DMS53 (cell line): ENCODE results near the gene DNASE1L1.

Experiments used
- DNase-seq: peaks from one replicate; lab custom pipeline; 2025; lab: John Stamatoyannopoulos, UW

The DNASE1L1 gene, protein sequence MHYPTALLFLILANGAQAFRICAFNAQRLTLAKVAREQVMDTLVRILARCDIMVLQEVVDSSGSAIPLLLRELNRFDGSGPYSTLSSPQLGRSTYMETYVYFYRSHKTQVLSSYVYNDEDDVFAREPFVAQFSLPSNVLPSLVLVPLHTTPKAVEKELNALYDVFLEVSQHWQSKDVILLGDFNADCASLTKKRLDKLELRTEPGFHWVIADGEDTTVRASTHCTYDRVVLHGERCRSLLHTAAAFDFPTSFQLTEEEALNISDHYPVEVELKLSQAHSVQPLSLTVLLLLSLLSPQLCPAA

DNA sequence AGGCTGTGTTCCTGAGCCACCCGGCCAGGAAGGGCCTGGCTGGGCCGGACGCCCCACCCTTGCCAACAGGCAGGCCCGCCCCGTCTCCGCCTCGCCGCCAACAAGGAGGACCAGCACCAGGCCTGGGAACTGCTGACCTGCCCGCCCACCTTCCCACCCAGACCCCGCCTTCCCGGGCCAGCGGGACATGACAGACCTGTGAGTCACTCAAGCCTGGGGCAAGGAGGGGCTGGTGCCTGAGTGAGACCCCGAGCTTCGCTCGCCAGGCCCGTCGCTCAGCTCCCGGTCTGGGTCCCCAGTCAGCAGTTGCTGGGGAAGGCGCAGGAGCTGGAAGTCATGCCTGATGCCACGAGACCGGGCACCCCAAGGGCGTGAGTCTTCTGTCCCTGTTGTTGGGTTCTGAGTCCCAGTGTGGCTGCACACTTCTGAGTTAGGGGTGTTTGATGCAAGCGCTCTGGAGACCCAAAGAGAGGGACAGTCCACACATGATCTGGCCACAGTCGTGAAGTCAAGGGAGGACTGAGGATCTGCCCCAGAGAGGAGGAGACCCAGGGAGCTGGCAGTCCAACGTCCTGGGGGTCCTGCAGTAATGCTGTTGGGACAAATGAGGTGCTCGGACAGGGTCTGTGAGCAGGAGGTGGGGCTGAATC, at the start of gene DNASE1L1:
TSS of gene DNASE1L1 (minus strand) at position 33 of the 650 bp plus-strand sequence. CDS start 3,686 bp downstream, outside the sequence.
- DNase-seq: no peak

DNA sequence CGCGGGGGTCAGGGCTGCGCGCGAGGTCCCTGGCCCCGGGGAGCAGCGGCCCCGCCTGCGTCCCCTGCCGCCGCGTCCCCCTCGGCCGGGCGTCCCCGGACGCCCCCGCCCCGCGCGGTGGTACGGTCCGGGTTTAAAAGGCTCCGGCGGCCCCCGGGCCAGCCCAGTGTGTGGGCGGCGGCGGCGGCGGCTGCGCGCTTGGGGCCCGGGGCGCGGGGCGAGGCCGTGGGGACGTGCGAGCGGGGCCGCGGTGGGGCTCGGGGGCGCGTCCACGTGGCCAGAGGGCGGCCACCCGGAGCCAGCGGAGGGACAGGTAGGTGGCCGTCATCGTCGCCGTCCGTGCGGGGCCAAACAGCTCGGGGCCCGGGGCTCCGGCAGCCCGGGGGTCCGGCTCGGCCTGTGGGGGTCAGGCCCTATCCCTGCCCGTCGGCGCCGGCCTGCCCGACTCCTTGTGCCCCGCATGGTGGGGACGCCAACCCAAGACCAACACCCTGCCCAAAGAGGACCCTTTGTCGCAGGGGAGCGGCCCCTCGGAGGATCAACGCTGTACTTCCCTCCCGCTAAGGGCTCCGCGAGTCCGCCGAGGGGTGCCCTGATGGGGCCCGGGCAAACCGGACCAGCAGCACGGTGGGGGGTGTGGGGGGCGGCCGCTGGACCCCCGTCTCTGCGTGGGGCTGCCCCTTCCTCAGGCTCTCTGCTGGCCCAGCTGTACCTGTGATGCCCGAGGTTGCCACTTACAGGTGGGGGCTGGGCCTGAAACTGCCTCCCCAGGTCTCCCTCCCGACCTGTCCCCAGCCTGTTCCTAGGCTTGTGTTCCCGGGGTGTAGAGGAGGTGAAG, 49.3 kb upstream of the DNASE1L1 start, which contains the start of gene PLXNA3:
TSS of gene PLXNA3 (plus strand) at position 166 of the 838 bp plus-strand sequence. CDS start 1,903 bp downstream, outside the sequence.
- DNase-seq: peak; percentile 79

DNA sequence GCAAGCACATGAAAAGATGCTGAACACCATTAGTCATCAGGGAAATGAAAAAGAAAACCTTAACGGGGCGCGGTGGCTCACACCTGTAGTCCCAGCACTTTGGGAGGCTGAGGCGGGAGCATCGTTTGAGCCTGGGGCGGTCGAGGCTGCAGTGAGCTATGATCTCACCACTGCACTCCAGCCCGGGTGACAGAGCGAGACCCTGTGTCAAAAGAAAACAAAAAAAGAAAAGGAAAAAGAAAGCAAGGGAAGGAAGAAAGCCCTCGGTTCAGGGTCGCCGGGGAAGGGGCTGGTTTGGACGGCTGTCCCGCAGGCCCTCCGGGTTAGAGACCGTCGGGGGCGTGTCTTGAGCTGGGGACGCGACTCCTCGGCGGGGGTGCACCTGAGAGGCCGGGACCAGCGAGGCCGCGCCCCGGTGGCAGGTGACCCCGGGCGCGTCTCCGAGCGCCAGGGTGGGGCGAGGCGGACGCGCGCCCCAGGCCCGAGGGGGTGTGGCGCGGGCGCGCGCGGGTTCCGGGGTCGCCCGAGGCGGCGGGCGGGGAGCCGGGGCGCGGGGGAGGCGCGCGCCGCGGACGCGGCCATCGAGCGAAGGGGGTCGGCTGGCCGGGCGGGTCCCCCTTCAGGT, 48.5 kb upstream of the DNASE1L1 start:
- DNase-seq: peak; percentile 84

DNA sequence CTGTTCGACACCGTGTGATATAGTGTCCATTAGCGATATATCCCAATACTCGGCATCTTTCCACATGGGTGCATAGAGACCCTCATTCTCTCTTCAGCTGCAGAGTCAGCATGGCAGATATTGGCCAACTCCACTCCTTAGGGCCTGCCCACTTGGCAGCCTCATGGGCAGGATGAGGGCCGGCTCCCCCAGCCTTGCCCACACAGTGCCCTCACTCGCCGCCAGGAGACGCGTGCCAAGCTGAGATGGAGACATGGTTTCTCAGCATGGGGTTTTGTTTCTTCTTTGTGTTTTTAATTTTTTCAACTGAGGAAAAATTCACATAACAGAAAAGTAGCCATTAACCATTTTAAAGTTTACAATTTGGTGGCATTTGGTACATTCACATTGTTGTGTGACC, 43.8 kb upstream of the DNASE1L1 start:
- no peak for DNase-seq

DNA sequence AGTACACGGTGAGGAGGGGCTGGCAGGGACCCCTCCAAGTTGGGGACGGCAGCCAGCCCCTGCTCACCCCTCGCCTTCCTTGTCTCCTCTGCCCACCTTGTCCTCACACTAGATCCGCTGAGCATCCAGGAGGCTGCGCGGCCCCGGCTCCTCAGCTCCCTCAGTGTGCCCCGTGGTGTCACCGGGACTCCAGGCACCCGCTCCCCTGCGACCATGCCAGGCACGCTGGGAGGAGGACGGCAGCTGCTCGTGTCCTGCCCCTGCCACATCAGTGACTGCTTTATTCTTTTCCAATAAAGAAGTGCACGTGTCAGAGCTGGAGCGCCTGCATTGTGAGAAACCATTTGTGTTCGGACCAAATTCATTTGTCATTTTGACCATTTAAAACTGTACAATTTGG, 41.3 kb upstream of the DNASE1L1 start:
- DNase-seq: no peak

DNA sequence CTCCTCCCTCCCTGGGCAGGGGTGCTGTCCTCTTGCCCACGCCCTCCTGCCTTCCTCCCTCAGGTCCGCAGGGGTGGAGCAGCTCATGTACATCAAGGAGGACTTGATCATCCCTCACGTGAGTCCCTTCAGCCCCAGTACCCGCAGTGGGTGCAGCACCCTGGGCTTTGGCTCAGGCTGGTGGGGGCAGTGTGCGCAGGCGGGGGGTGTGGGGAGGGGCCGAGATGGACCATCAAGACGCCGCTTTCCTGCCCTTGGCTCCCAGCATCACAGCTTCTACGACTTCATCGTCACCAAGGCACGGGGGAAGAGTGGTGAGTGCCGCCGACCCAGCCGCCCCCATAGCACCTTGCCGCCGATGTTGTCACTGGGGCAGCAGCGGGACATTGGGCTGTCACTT, 40.6 kb upstream of the DNASE1L1 start:
- DNase-seq: no peak

DNA sequence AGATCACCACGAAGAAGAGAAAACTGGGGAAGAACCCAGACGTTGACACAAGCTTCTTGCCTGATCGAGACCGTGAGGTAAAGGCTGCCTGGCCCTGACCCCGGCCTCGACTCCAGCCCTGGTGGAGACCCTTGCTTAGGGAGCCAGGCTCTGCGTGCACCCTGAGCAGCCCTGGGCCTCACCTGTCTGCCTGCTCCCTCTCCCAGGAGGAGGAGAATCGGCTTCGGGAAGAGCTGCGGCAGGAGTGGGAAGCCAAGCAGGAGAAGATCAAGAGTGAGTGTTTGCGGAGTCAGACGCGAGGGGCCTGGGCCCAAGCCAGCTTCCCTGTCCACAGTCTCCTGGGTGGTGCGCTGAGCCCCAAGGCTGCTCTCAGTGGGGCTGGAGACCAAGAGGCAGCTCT, 39.4 kb upstream of the DNASE1L1 start:
- DNase-seq: no peak

DNA sequence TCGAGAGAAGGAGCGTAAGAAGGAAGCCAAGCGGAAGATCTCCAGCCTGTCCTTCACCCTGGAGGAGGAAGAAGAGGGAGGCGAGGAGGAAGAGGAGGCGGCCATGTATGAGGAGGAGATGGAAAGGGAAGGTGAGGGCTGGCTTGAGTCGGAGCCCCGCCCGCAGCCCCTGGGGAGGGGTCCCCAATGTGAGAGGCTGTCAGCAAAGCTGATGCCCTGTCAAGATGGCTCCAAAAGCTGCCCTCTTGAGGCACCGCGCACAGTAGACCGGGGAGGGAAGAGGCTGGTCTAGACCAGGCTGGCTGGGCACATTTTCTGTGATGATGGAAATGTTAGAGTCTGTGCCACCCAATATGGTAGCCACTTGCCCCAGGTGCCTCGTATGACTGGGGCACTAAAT, 37.4 kb upstream of the DNASE1L1 start:
- no peak for DNase-seq

DNA sequence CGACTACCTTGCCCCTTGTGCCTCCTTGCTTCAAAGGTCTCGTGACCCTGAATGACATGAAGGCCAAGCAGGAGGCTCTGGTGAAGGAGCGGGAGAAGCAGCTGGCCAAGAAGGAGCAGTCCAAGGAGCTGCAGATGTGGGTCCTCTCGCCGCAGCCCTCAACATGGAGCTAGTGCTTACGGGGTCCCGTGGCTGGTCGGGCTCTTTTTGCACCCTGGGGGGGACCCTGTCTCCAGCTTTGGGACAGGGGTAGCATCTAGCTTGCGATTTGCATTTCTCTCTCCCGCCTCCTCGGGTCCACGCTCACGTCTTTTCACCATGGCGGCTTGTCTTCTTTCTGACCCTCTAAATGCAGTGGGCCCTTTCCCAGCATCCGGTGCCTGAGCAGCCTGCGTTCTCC, 36.7 kb upstream of the DNASE1L1 start:
- no peak for DNase-seq

DNA sequence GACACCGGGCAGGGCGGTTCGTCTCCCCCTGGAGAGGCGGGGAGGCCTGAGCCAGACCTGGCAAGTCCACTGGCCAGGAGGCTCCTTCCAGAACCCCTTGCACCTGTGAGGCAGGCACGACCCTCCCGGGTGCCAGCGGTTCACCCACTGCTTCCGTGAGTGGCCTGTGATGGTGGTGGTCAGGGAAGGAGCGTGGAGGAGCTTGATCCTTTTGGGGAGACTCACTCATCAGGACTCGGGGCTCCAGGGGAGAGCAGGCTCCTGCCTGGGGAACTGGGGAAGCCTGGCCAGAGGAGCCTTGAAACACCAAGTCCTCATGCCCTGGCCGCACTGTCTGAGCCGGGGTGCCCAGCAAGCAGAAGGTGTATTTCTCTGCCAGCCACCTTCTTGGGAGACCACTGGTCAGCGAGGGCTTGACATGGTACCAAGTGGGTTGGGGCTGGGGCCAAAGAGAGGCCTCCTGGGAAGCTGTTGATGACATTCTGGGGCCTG, 35.7 kb upstream of the DNASE1L1 start:
- DNase-seq: no peak

DNA sequence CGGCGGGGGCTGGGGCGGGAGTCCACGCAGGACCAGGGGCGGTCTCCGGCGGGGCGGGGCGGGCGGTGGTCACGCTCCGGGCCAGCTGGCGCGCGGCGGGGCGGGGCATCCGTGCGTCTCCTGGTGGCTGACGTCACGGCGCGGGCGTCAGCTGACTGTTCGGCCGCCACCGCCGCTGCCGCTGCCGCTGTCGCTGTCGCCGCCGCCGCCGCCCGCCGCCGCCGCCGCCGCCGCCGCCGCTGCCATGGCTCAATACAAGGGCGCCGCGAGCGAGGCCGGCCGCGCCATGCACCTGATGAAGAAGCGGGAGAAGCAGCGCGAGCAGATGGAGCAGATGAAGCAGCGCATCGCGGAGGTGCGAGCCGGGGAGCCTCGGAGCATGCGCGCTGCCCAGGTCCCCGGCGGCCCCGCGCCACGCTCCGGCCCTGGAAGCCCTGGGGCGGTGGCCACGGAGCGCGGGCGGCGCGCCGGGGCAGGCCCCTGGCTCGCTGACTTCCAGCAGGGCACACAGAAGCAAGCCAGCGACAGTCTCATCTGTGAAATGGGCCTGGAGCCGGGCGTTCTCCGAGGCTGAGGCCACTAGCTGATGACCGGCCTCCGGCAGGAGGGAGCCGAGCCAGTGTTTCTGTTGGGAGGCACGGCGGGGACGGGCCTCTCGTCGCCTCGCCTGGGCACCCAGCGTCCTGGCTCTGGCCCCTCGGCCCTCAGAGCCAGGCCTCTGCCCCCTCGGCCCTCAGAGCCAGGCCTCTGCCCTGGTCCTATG, 35.1 kb upstream of the DNASE1L1 start, which contains the start of gene FAM50A:
TSS of gene FAM50A (plus strand) at position 150 of the 763 bp plus-strand sequence. CDS start at position 245, 95 bp downstream.
- peak; percentile 87 for DNase-seq

DNA sequence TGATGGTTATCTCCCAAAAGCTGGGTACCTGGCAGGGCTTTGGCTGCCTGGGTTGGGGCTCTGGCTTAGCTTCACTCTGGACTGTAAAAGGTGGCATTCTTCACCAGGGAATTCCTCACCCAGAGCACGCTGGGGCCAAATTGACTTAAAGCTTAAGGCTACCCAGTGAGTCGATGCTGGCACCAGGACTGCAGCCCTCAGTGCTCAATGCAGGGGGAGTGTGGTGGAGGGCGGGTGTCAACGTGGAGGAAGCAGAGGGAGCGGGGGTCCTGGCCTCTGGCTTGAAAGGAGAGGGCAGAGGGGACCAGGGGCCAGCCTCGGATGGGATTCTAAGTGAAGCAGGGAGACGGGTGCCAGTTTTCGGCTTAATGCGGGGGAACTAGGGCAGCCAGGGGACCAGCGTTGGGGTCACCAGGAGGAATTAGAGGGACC, 34.4 kb upstream of the DNASE1L1 start:
- peak; percentile 55 for DNase-seq

DNA sequence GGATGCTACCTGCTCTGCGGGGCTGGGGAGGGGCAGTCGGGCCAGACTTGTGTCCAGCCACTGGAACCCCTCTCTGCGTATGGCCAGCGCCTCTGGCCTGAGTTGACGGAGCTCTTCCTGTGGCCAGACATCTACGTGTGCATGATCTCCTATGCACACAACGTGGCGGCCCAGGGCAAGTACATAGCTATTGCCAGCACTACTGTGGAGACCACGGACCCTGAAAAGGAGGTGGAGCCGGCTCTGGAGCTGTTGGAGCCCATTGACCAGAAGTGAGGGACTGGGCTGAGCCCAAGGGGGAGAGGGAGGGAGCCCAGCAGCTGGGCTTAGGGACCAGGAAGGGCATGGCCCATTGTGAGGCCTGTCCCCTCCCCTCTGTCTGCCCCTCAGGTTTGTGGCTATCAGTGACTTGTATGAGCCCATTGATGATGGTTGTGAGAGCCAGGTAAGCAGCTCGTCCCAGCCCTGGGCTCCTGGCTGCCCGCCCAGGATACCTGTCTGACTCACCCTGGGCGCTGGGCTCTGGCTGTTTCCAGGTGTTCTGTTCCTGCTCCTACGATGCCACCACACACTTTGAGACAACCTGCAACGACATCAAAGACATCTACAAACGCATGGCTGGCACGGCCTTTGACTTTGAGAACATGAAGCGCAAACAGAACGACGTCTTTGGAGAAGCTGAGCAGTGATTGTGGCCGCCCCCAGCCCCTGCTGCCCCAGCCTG, 33.1 kb upstream of the DNASE1L1 start:
- DNase-seq: peak; percentile 62

DNA sequence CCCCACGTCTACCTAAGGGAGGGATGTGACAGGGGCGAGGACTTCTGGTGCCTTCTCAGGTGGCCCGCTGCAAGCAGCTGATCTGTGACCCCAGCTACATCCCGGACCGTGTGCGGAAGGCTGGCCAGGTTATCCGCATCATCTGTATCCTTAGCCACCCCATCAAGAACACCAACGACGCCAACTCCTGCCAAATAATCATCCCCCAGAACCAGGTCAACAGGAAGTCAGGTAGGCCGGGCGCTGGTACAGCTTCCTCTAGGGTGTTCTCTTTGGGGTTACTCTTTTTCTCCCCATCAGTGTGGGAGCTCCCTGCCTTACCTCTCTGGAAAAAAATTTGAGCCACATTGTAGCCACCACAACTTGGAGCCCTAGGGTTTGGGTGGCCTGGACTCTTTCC, 32.5 kb upstream of the DNASE1L1 start:
- DNase-seq: no peak

DNA sequence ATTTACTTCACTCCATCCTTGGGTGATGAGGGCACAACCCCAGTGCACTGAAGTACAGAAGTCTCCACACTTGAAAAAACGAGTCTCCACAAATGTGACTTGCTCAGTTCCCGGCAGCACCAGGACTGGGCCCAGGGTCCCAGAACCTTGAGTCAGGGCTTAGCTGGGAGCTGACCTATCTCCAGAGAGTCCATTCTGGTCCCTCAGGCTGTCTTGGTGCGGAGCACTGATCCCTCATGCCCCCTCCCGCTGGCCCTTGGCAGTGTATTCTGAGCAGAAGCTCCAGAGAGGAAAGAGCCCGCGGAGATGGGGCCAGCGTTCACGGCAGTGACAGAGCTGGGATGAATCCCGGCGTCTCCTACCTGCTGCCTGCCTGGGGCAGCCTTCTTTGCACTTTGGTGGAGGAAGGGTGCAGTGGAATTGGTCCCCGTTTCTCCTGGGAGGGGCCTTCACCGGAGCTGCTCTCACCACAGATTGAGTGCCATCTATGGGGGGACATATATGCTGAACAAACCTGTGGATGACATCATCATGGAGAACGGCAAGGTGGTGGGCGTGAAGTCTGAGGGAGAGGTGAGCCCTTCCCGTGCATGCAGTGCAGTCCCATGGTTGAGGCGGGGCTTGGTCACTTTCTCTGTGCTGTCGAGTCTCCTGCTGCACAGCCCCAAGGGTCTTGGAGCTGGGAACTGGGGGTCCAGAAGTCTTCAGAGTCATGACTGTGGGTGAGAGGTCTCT, 31.7 kb upstream of the DNASE1L1 start:
- DNase-seq: no peak

DNA sequence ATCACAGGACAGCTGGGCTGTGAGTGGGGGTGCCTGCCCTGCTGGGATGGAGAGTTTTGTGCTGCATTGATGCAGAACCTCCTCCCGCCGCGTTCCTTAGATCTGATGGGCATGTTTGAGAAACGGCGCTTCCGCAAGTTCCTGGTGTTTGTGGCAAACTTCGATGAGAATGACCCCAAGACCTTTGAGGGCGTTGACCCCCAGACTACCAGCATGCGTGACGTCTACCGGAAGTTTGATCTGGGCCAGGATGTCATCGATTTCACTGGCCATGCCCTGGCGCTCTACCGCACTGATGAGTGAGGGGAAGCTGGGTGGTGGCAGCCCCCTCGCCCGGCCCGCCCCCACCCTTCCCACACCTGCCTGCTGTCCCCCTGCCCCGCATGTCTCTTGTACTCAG, 30.8 kb upstream of the DNASE1L1 start:
- DNase-seq: no peak

DNA sequence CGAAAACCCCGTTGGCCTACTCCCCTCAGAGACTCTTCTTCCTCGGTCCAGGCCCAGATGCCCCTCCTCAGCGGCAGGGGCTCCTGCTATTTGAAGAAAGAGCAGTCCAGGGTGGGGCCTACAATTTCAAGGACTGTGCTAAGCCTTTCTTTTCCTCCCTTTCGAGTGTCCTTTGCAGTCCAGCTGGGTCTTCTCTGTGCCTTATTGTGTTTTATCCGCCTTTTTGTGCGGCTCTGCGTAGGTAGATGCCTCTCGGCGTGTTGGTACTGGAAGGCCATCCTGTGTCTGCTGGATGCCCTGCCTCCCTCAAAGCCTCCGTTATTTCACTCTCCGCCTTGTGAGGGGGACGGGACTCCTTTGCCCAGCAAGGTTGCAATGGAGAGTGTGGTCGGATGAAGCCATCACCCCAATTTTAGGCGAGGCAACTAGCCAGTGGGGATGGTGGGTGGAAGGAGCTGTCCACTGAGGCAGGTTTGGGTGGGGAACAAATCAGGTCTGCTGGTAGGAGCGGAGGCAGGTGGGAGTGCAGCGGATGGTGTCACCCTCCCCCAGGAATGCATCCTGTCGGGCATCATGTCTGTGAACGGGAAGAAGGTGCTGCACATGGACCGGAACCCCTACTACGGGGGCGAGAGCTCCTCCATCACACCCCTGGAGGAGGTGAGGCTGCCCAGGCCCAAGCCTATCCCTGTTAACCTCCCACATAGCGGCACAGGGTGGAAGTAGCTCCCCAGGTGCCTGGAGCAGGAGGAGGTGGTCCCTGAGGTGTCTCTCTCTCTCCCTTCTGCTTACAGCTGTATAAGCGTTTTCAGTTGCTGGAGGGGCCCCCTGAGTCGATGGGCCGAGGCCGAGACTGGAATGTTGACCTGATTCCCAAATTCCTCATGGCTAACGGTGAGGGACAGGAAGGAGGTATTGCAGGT, 29.2 kb upstream of the DNASE1L1 start:
- no peak for DNase-seq

DNA sequence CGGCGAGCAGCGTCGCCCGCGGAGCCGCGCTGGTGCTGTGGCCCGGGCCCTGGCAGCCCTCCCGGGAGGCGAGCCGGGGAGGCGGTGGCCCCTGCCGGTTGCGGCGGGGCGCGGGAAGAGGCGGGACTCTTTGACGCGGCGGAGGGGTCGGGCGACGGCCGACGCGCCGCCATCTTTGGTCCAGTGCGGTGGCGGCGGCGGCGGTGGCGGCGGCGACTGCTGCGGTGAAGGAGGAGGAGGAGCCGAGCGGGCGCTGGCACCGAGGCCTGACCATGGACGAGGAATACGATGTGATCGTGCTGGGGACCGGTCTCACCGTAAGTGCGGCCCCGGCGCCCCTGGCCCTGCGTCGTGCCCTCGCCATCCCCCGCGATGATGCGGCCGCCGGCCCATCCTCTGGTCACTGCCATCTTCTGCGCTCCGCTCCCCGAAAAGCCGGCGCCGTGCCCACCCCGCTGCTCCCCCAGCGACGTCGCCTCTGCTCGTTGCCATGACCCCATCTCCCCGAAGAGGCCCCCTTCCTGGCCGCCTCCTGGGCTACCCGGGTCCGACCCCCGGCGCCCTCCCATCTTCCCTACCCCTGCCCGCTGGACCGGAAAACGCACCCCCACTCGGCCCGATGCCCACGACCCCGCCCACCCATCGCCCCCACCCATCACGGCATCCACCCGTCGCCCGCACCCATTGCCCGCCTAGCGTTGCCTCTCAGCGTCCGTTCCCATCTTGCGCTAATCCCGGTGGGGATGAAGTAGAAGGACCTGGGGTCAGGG, 28.1 kb upstream of the DNASE1L1 start, which contains the start of gene GDI1:
TSS of gene GDI1 (plus strand) at position 172 of the 770 bp plus-strand sequence. CDS start at position 273, 101 bp downstream.
- DNase-seq: peak; percentile 78
